ENCODE measurements around the gene FOXO4.
"Not testable (repeated sequence)": the region's sequence is repeated elsewhere in the genome, so short reads cannot be mapped to it uniquely, and the experiment has no call there.

Gene FOXO4

GRCh38 chrX:71095555-71095980 lies at the start of gene FOXO4:
FOXO4 (plus strand) TSS chrX:71095851; CDS start chrX:71096529, 678 bp downstream.
- peak; percentile 62 to 78 (median 77) for DNase-seq (ENCODE audit: low read depth in 3 of 3)

DNA sequence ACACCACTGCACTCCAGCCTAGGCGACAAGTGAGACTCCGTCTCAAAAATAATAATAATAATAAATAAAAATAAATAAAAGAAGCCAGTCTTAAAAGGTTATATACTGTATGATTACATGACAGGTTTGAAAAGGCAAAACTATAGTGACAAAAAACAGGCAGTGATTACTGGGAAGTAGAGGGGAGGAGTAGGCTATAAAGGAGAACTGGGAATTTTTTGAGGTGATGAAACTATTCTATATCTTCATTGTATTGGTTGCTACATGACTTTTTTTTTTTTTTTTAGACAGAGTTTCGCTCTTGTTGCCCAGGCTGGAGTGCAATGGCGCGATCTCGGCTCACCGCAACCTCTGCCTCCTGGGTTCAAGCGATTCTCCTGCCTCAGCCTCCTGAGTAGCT lies 47.8 kb upstream of the FOXO4 start:
- not testable (repeated sequence) for DNase-seq (ENCODE audit: low read depth in 3 of 3)

- no peak for DNase-seq (ENCODE audit: low read depth in 3 of 3)
Observed at GRCh38 chrX:71052721-71053120, 42.9 kb upstream of the FOXO4 start.

DNA sequence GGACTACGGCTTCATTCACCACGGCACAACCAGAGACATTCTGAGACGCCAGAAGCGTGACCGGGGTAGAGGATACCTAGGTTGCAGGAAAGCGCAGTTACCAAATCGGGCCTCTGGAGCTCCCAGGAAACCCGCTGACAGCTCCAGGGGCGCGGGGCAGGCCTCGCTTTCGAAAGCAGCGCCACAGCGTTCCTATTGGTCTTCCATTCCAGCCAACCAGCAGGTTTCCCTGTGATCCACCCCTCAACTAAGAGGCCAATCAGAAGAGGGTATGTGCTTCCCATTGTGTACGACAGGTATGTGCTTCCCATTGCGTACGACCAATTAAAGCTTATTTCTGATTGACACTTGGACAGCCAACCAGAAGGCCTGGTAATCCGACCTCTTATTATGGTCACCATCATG lies 42.4 kb upstream of the FOXO4 start:
- DNase-seq (ENCODE audit: low read depth in 3 of 3): no peak

GRCh38 chrX:71056867-71057266 lies 38.8 kb upstream of the FOXO4 start:
- no peak for DNase-seq (ENCODE audit: low read depth in 3 of 3)

DNA sequence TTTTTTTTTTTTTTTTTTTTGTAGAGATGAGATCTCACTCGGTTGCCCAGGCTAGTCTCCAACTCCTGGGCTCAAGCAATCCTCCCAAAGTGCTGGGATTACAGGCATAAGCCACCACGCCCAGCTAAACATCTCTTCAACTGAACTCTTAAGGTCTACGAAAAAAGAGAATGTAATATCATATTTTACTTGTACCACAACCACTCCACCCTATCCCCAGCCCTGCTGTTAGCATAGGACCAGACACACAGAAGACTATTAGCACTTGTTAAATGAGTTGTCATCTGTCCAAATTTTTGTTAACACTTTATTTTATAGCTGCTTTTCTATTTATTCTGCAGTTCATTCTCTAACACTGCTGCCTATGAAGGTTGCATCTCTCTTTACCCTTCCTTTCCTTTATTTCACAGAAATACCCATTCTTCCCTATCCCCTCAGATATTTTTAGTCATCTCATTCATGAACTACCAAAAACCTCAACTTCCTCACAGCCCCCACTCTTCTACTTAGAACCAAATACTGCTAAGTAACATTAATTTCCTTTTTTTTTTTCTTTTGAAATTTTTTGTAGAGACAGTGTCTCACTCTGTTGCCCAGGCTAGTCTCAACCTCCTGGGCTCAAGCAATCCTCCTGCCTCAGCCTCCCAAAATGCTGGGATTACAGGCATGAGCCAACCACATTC lies 37.7 kb upstream of the FOXO4 start:
- DNase-seq (ENCODE audit: low read depth in 3 of 3): no peak

- DNase-seq (ENCODE audit: low read depth in 3 of 3): no peak
Observed at GRCh38 chrX:71060127-71060526, 35.5 kb upstream of the FOXO4 start.

DNA sequence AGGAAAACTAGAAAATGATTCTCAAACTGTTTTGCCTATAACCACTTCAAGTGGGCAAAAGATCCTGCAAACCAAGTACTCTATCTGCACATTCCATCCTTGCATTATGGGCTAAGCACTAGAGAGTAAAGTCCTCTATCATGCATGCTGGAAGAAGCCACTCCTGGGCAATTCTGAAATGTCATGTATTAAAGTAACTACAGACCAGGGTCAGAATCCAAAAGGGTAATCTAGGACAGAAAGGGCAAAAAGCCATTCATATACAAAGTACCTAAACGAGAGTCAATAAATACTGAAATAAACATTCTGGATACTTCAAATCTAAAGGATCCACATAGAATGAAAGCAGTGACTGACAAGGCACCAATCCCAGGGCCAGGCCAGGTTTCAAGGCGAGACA lies 28.6 kb upstream of the FOXO4 start:
- DNase-seq (ENCODE audit: low read depth in 3 of 3): no peak

GRCh38 chrX:71067712-71068043 lies 28.0 kb upstream of the FOXO4 start:
- DNase-seq (ENCODE audit: low read depth in 3 of 3): no peak

DNA sequence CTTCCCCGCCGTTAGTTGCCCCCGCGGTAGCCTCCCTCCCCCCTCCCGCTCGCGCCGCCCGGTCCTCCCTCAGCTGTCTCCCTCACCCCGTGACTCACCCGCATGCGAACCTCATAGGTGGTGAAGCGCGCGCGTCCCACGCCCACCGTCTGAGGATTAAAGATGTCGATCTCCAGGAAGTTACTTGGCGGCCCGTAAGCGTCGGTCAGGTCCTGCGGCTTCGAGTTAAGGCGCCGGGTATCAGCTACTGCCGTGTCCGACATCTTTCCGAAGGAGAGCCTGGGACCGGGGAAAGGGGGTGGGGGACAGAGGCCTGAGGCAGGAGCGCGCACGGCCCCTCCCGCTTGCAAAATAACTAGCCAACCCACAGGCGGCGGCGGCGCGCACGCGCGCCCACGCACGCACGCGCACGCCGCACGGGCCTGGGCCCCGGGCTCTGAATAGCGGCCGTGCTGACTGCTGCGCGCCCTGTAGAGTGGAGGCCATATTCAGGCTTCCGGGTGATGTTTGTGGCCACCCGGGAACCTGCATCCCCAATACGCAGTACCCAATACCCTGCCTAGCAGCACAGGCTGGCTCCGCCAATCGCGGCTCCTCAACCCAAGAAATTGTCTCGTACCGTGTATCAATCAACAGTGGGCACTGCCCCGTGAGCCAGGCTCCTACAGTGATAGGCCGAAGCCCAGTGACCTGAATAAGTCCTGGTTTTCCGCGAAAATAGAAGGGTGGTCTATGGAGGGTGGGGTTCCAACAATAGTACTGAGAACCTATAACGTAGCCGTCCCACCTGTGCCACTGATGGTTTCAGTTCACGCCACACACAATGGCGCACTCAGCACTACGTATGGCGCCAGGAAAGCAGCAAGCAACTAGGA lies 27.4 kb upstream of the FOXO4 start, which contains the start of gene SNX12:
Gene SNX12, minus strand, starts transcription at position 291 of the 875 bp plus-strand sequence. Its CDS starts 28 bp downstream, at position 263.
- DNase-seq (ENCODE audit: low read depth in 3 of 3): peak; percentile 57 to 76 (median 76)

DNA sequence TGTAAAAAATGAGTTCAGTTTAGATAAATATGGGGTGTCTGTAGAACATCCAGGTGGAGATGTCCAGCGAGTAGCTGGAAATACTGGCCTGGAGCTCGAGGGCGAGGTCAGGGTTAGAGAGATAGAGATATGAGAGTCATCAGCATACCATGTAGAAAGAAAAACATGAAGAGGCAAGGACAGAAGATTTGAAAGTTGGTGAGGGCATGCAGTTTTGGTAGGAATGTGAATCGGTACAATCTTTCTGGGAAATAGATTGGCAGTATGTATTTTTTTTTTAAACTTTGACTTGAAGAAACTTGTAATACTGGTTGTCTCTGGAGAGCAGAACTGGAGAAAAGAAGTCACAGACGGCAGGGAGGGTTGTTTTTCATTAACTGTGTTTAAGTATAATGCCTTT lies 25.1 kb upstream of the FOXO4 start:
- no peak for DNase-seq (ENCODE audit: low read depth in 3 of 3)

GRCh38 chrX:71081330-71082123 lies 14.1 kb upstream of the FOXO4 start:
- no peak for DNase-seq (ENCODE audit: low read depth in 3 of 3)

- DNase-seq (ENCODE audit: low read depth in 3 of 3): no peak
Observed at GRCh38 chrX:71082124-71082647, 13.5 kb upstream of the FOXO4 start.

- DNase-seq (ENCODE audit: low read depth in 3 of 3): no peak
Observed at GRCh38 chrX:71082822-71083221, 12.8 kb upstream of the FOXO4 start.

- no peak for DNase-seq (ENCODE audit: low read depth in 3 of 3)
Observed at GRCh38 chrX:71085900-71086299, 9.8 kb upstream of the FOXO4 start.

DNA sequence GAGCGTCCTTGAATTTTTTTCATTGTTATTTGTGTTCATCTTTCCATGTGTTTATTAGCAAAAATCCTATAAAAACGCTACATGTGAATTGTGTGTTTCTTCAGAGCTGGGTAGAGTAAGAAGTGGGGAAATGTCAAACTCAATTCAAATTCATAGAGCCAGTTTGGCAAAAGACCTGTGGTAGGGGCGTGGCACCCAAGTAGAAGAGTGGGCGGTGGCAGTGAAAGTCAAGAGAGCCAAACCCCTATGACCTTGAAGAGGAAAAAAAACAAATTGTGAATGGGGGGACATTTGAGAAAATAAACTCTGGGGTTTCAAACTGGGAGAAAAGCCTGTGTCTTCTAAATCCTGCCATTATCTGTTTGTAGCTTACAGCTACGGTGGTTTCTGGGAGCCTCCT lies 4.4 kb upstream of the FOXO4 start:
- no peak for DNase-seq (ENCODE audit: low read depth in 3 of 3)

- DNase-seq (ENCODE audit: low read depth in 3 of 3): no peak
Observed at GRCh38 chrX:71095033-71095432, 618 bp upstream of the FOXO4 start.

DNA sequence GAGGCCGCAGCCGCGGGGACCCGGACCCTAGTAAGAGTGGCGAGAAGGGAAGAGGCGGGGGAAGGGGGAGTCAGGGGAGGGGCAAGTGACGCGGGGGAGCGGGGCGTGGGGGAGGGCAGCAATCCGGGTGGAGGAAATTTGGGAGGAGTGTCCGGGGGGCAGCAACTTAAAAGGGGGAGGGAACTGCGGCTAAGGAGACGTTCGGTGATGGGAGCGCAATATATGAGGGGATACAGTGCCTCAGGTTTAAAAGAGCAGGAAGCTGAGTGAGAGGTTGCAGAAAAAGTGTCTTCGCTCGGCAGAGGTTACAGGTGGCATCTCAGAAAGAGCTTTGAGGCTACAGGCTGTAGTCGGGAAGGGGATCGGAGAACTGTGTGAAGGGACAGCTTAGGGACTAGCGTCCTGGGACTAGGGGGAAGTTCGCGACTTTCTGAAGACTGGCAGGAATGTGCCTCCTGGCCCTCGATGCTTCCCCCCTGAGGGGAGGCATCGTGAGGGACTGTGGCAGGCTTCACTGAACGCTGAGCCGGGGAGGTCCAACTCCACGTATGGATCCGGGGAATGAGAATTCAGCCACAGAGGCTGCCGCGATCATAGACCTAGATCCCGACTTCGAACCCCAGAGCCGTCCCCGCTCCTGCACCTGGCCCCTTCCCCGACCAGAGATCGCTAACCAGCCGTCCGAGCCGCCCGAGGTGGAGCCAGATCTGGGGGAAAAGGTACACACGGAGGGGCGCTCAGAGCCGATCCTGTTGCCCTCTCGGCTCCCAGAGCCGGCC lies 519 bp downstream of the FOXO4 start:
- peak in 1 of 3 experiments; percentile 28 for DNase-seq (ENCODE audit: low read depth in 3 of 3)

DNA sequence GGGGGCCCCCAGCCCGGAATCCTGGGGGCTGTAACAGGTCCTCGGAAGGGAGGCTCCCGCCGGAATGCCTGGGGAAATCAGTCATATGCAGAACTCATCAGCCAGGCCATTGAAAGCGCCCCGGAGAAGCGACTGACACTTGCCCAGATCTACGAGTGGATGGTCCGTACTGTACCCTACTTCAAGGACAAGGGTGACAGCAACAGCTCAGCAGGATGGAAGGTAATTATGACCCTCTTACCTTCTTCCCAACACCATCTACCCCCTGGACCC lies 1.0 kb downstream of the FOXO4 start:
- no peak for DNase-seq (ENCODE audit: low read depth in 3 of 3)

DNA sequence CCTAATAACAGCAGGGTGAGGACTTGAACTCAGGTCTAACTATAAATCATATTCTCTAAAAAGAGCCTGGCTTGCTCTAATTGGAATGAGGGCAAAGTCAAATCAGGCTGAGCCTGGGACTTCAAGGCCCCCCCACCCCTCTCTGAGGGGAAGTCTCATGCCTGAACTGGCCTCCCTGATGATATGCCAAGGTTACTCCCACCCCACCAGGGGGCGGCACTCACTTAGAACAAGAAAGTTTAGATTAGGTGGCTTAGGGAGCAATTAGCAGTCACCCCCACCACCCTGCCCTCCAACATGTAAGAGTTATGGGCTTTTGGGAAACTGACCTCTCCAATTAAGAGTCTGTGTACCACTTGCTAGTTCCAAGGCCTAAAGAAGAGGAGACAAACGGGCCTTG lies 2.7 kb downstream of the FOXO4 start:
- peak; percentile 48 to 64 (median 54) for DNase-seq (ENCODE audit: low read depth in 3 of 3)

DNA sequence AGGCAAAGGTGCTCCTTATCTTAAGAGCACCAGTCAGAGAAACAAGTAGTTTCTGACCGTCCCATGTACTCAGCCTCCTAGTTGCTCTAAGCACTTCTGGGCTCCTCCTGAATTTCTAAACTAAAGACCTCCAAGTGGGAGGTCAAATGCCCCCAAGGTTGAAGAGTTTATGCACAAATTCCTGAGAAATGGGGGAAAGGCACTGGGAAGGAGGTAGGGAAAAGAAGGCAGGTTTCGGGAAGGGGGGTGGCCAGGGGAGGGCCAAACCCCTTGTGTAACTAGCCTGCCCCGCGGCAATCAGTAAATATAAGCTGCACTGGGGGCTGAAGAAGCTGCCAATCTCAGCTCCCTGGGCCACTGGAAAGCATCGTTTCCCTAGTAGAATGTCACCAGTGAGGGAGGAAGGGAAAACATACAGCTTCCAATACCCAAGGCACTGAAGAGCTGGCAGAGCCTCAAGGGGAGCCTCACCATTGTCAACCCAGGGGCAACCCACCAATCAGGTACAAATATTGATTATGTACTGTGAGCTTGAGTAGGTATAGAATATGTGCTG lies 3.4 kb downstream of the FOXO4 start:
- DNase-seq (ENCODE audit: low read depth in 3 of 3): no peak
